ENCODE data around the gene FAM136A.
"Not testable (repeated sequence)": the region's sequence is repeated elsewhere in the genome, so short reads cannot be mapped to it uniquely, and the experiment has no call there.

FAM136A gene

GRCh38 chr2:70301344-70302194, at the start of gene FAM136A:
TSS of gene FAM136A (minus strand) at chr2:70302067. CDS start at chr2:70302011, 56 bp downstream.
- DNase-seq, result peak; percentile 56 to 95

- no peak for DNase-seq
These were observed 48.2 kb upstream of the FAM136A start for GRCh38 chr2:70349921-70350685.

DNA sequence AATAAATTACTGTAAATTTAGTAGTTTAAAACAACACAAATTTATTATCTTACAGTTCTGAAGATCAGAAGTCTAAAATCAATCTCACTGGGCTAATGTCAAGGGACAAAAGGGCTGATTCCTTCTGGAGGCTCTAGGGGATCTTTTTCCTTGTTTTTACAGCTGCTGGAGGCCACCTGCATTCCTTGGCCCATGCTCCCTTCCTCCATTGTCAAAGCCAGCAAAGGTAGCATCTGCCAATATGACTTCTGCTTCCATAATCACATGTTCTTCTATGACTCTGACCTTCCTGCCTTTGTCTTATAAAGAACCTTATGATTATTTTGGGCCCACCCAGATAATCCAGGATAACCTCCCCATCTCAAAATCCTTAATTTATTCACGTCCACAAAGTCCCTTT, 46.0 kb upstream of the FAM136A start:
- DNase-seq, result no peak

DNA sequence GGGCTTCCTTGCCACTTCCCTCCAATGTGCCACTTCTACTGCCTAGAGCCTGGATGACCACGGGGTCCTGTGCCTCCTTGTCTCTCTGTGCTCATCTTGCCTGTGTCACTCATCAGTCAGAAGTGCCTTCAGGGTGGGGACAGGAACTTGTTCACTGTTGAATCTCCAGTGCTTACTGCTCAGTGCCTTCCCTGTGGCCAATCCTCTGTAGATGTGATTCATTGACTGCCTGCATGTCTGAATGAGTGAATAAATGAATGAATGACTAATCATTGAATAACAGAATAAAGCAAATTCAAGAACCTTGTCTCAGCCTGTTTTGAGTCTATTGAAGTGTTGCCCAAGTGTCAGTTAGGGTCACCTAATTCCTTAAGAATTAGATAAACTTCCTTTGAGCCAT, 42.3 kb upstream of the FAM136A start:
- no peak for DNase-seq

DNA sequence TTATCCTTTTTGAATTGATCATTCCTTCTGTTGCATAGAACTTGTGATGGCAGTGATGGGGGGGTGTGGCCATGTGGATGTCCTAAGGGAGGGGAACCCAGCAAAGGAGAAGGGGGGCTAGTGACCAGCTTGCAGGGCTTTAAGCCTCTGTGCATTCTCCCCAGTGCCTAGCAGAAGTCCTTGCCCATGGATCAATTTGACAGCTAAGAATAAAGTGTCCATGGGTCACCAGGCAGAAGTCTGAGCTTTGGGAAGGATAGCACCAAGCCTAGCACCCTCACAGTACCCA, 39.6 kb upstream of the FAM136A start:
- DNase-seq, result no peak

DNA sequence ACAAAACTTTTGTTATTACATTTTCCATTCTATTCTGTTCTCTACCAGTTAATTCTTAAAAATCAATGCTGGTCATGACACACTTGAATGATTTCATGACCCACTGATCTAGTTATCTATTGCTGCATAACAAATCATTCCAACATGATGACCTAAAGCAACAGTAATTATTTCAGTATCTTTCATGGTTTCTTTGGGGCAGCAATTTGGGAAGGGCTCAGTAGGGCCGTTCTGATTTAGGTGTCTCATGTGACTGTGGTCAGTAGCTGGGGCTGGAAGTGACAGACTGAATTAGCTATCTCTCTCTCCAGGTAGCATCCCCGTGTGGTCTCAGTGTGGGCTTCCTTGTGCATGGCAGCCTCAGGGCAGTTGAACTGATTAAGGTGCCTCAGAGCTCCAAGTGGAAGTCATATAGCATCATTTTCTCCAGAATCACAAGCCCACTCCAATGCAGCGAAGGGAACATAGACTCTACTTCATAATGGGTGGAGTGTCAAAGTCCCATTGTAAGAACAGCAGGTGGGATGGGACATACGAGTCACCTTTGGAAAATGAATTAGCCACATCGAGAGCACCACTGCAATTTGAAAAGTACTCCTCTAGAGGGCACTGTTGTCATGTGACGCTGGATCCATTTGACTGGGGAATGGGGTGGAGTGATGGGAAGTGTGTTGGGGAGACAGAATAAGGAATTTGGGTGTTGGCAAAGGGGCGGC, 39.1 kb upstream of the FAM136A start:
- peak; percentile 63 to 76 for DNase-seq

DNA sequence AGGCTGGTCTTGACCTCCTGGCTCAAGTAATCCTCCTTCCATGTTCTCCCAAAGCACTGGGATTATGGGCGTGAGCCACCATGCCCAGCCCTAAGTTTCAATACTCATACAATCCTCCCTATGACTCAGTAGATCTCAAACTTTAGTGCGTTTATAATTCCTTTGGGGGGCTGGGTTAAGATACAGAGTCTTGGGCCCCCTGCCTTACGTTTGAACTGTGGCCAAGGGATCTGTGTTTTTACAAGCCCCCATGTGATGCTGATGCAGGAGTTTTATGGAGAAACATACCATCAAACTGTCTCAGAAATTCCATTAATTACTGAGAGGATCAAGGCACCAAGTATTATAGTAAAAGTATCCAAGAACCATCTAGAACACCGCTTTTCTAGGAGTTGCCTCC, 38.2 kb upstream of the FAM136A start:
- DNase-seq, result no peak

GRCh38 chr2:70336552-70336951, 34.7 kb upstream of the FAM136A start:
- DNase-seq, result no peak

- DNase-seq, result no peak
These were observed 29.1 kb upstream of the FAM136A start for GRCh38 chr2:70331012-70331411.

DNA sequence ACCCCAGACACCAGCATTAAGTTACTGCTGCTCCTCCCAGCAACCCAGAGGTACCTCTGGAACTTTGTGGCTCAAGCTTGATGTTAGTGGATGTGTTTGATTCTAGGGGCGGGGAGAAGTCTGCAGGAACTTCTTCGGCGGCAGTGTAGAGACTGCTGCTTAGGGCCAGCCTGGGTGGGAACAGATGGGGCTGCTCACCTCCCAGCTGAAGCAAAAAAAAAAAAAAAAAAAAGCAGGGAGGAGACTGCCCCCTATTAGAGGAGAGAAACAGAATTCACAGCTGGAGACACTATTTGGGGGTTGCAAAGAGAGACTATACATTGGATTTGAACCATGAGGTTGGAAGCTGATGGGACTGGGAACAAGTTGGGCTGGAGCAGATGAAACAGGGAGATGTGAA, 28.6 kb upstream of the FAM136A start:
- DNase-seq, result no peak

GRCh38 chr2:70328921-70329561, 27.2 kb upstream of the FAM136A start:
- DNase-seq, result peak; percentile 86 to 94

GRCh38 chr2:70325875-70326274, 24.0 kb upstream of the FAM136A start:
- DNase-seq, result no peak

GRCh38 chr2:70322518-70322917, 20.7 kb upstream of the FAM136A start:
- DNase-seq, result no peak

GRCh38 chr2:70321370-70321769, 19.5 kb upstream of the FAM136A start:
- DNase-seq, result no peak

DNA sequence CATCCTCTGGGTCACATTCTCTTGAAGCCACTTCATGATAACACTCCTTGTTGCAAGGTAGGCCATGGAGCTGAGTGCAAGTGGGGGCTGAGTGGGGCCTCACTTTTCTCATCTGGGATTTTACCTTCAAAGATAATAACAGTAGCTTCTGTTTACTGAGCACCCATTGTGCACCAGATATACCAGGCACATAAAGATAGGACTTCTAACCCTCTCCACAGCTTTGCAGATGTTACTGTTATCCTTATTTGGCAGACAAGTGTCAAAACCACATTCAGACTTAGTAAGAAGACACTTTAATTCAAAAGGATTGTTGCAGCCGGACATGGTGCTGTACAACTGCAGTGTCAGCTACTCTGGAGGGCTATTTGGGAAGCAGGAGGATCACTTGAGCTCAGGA, 12.8 kb upstream of the FAM136A start:
- DNase-seq, result no peak

DNA sequence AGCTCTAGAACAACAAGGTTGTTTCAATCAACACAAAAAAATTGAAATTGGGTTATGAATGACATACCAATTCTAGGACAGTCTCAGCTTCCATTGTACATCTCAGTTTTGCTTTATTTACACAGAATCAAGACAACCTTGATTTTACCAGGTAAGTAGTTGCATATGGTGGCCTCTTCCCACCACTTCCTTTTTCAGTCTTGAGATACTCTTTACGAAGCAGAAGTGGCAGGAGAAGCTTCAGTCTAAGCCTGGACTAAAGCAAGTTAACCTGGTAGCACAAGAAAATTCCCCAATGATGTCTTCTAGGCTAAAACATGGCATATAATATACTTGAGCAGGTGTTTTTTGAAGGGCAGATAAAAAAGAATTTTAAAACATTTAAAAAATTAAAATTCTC, 10.7 kb upstream of the FAM136A start:
- no peak for DNase-seq

GRCh38 chr2:70310899-70311298, 9.0 kb upstream of the FAM136A start:
- no peak for DNase-seq

DNA sequence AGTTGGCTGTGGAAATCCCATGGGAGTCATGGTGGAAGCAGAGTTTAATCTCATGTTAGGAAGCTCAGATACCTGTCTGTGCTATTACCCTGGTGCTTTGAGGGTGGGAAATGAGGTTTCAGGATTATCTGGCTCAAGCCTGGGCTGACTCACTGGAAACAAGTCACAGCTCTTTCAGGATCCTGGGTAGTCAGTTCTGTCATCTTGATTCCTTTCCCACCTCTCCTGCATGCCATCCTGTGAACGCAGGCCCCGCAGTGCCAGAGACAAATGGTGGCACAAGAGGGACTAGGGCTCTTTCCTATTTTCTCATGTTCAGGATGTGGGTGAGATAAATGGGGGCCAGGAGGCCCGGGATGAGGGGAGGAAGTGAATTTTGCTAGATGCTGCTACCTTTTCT, 3.7 kb upstream of the FAM136A start:
- DNase-seq, result no peak

DNA sequence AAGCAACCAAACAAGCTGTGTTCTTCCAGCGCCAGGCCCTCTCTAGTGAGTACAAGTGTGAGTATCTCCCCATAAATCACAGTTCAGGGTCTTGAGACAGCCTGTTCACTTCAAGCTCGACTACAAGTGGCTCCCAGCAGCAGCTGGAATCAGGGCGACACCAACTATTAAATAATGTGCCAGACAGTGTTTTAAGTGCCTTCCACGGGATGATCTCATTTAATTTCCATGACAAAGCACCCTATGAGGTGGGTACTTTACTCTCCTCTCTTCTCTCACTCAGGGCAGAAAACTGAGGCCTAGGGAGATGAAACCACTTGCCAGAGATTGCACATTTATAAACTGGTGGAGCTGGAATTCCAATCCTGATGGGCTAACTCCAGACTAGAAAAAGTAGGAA, 2.6 kb upstream of the FAM136A start:
- no peak for DNase-seq

- DNase-seq, result no peak
These were observed 1.3 kb upstream of the FAM136A start for GRCh38 chr2:70303186-70303585.

DNA sequence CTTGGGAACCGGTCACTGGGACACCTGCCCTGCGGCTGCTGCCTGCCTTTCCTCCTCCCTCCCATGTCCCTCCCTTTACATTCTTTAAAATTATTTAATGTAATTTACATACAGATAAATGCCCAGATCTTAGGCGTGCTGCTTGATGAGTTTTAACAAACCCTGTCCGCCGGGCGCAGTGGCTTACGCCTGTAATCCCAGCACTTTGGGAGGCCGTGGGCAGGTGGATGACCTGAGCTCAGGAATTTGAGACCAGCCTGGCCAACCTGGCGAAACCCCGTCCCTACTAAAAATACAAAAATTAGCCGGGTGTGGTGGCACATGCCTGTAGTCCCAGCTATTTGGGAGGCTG, 304 bp upstream of the FAM136A start:
- not testable (repeated sequence) for DNase-seq

- no peak for DNase-seq
These were observed 1.0 kb downstream of the FAM136A start for GRCh38 chr2:70300771-70301343.

DNA sequence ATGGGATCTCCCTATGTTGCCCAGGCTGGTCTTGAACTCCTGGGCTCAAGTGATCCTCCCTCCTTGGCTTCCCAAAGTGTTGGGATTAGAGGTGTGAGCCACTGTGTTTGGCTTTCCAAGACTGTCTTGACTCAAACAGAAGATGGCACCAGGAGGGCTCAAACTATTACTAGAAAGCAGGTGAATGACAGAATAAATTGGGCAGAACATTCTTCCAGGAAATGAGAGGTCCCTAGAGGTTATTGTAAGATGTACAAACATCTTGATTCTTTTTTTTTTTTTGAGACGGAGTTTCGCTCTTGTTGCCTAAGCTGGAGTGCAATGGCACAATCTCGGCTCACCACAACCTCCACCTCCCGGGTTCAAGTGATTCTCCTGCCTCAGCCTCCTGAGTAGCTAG, 4.0 kb downstream of the FAM136A start:
- DNase-seq, result not testable (repeated sequence)

All from NCI-H526 (cell line).